Peyer's patch (tissue), 4 donors: ENCODE results near the gene SDS. TPM values are rescaled to one million over a fixed set of nuclear protein-coding genes. Genes with fewer than 3 reads are reported as not detected.

Source experiments
- DNase-seq, 3 donors: peaks; one replicate each; pipeline ENCODE4 v3.0.0-alpha.2; 2017 to 2019
- H3K27ac ChIP-seq, 4 donors: fragments of 200-600 bp; sonication (generic); one replicate each; pipeline ENCODE4 v1.5.1; 2016 to 2019
- H3K27me3 ChIP-seq, 2 donors: fragments of 200-600 bp; sonication (generic); one replicate each; pipeline ENCODE4 v1.5.1; 2019
- H3K36me3 ChIP-seq, 3 donors: fragments of 200-600 bp; sonication (generic); one replicate each; pipeline ENCODE4 v1.5.1; 2016 to 2019
- H3K4me1 ChIP-seq, 4 donors: fragments of 200-600 bp; sonication (generic); one replicate each; pipeline ENCODE4 v1.5.1; 2016 to 2019
- H3K4me3 ChIP-seq, 4 donors: fragments of 200-600 bp; sonication (generic); 1 replicate in 3 of 4; 2 replicates in 1 of 4; pipeline ENCODE4 v1.5.1; 2016 to 2019; ENCODE audit warnings: mild to moderate bottlenecking in 1 of 4
- H3K9me3 ChIP-seq, 4 donors: fragments of 200-600 bp; sonication (generic); one replicate each; pipeline ENCODE4 v1.5.1; 2016 to 2019; ENCODE audit warnings: mild to moderate bottlenecking in 1 of 4
- POLR2A ChIP-seq, 2 donors: fragments of 450-650 bp; IDR thresholded peaks; one replicate each; pipeline ENCODE4 v1.5.1; 2017; ENCODE audit warnings: antibody characterized with exemption in 2 of 2, mild to moderate bottlenecking in 2 of 2, moderate library complexity in 2 of 2
- total RNA-seq, 4 donors: library from RNA; depleted of rRNA; stranded (reverse); fragments of >200 nt; gene quantifications; one replicate each; pipeline ENCODE4 v1.1.0, GENCODE V29; 2016
- TF ChIP-seq, protein P1 (sequence below), 6 experiments: fragments of 450-650 bp in 4 of 6; fragments of 200-600 bp in 2 of 6; sonication (generic) in 1 of 6; IDR thresholded peaks; one replicate each; pipeline ENCODE4 v1.5.1; 2017 to 2019; ENCODE audit warnings: antibody characterized with exemption in 6 of 6, mild to moderate bottlenecking in 3 of 6, moderate library complexity in 1 of 6

SDS gene
- total RNA-seq, 4 donors from 2014 or later = not detected

DNA sequence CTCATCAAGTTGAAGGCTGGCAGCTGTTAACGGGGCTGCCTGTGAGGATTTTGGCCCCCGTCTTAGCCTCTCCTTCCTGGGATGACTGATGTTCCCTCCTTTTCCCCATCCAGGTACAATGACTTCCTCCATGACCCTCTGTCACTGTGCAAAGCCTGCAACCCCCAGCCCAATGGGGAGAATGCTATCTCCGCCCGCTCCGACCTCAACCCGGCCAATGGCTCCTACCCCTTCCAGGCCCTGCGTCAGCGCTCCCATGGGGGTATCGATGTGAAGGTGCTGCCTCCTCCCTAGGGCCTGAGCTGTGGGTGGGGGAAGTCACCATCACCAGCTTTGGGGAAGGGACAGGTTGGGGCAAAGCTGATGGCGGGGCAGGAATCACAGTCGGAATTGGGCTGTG is 16.1 kb downstream of the SDS start:
- no peak for DNase-seq
- Histone ChIP-seq H3K27ac (no peak overlapping the region), H3K27me3 (no peaks in the 10 kb centered on the region), H3K36me3 (peaks cover 0 to 43% (median 0%) of the 10 kb centered on the region in 3 donors), H3K4me3 (no peak overlapping the region), H3K9me3 (no peaks in the 10 kb centered on the region), H3K4me1 (no peaks in the 10 kb centered on the region)
- no peak for TF ChIP-seq POLR2A (IDR thresholded peaks at IDR 0.05)
- TF ChIP-seq, protein P1, sequence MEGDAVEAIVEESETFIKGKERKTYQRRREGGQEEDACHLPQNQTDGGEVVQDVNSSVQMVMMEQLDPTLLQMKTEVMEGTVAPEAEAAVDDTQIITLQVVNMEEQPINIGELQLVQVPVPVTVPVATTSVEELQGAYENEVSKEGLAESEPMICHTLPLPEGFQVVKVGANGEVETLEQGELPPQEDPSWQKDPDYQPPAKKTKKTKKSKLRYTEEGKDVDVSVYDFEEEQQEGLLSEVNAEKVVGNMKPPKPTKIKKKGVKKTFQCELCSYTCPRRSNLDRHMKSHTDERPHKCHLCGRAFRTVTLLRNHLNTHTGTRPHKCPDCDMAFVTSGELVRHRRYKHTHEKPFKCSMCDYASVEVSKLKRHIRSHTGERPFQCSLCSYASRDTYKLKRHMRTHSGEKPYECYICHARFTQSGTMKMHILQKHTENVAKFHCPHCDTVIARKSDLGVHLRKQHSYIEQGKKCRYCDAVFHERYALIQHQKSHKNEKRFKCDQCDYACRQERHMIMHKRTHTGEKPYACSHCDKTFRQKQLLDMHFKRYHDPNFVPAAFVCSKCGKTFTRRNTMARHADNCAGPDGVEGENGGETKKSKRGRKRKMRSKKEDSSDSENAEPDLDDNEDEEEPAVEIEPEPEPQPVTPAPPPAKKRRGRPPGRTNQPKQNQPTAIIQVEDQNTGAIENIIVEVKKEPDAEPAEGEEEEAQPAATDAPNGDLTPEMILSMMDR (IDR thresholded peaks at IDR 0.05) = no peak

DNA sequence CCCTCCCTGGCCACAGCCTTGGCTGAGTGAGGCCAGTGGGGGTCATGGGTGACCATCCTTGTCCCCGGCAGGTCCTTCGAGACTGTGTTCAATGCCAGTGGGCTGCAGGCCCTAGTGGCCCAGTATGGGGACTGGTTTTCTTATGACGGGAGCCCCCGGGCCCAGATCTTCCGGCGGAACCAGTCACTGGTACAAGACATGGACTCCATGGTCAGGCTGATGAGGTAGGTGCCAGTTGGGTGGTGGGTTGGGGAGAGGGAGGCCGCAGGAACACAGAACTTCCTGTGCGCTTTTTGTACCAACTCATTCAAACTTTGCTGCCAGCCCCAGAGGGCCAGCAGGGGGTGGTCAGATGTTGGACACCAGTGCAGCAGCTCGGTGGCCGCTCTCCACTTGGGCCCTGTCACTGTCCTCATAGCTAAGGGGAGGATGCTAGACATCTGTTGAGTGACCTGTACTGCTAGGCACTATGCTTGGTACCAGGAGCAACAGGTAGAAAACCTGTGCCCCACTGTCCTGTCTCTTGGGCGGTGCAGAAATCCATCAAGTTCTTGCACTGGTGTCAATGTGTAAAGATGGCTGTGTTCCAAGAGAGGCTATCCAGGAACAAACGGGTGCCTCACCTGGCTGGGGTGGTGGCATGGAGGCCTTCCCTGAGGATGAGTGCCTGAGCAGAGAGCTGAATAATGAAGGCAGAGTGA is 16.7 kb downstream of the SDS start:
- no peak overlapping the region for H3K4me3 ChIP-seq
- no peaks in the 10 kb centered on the region for H3K4me1 ChIP-seq
- H3K36me3 ChIP-seq = peaks cover 0 to 43% (median 0%) of the 10 kb centered on the region in 3 donors
- TF ChIP-seq, protein P1 (IDR thresholded peaks at IDR 0.05) = no peak
- no peak for TF ChIP-seq POLR2A (IDR thresholded peaks at IDR 0.05)
- no peaks in the 10 kb centered on the region for H3K27me3 ChIP-seq
- H3K27ac ChIP-seq = no peak overlapping the region
- DNase-seq = no peak
- no peaks in the 10 kb centered on the region for H3K9me3 ChIP-seq

DNA sequence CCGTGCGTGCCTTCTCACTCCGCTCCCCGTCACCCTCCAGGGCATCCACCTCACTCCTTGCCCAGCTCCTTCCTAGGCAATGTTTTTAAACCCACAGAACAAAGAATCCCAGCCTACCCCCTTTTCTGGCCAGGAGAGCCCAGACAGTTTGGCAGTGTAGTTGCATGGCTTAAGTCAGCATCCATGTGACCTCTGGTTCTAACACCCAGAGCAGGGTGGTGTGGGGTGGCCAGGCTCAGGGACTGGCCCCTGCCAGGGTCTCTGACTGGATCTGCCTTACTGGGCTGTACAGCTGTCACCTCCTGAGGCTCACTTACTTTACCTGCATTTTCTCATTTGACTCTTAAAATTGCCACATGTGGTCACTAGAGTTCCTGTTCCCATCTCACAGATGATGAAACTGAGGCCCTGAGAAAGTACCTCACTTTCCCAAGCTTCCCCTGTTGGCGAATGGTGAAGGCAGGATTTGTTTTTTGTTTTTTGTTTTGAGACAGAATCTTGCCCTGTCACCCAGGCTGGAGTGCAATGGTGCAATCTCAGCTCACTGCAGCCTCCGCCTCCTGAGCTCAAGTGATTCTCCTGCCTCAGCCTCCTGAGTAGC is 18.3 kb downstream of the SDS start:
- no peak overlapping the region for H3K4me3 ChIP-seq
- H3K27ac ChIP-seq = no peak overlapping the region
- TF ChIP-seq POLR2A (IDR thresholded peaks at IDR 0.05) = no peak
- TF ChIP-seq, protein P1 (IDR thresholded peaks at IDR 0.05) = no peak
- no peaks in the 10 kb centered on the region for H3K4me1 ChIP-seq
- H3K27me3 ChIP-seq = no peaks in the 10 kb centered on the region
- peaks cover 0 to 51% (median 0%) of the 10 kb centered on the region in 3 donors for H3K36me3 ChIP-seq
- H3K9me3 ChIP-seq = no peaks in the 10 kb centered on the region
- no peak for DNase-seq

DNA sequence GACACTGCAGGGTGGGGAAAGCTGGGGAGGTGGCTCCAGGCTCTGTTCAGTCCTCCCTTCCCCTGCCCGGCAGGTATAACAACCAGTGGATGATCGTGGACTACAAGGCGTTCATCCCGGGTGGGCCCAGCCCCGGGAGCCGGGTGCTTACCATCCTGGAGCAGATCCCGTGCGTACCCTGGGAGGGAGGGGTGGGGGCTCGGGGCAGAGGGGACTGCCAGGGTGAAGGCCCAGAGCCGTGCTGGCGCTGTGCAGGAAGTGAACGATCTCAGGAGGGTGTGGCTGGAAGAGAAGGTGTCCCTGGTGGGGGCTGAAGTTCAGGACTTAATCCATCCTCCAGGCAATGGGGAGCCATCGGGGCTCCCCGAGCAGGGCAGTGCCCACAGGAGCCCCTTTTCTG is 18.9 kb downstream of the SDS start:
- Histone ChIP-seq H3K27ac (no peak overlapping the region), H3K36me3 (peaks cover 0 to 55% (median 0%) of the 10 kb centered on the region in 3 donors)

DNA sequence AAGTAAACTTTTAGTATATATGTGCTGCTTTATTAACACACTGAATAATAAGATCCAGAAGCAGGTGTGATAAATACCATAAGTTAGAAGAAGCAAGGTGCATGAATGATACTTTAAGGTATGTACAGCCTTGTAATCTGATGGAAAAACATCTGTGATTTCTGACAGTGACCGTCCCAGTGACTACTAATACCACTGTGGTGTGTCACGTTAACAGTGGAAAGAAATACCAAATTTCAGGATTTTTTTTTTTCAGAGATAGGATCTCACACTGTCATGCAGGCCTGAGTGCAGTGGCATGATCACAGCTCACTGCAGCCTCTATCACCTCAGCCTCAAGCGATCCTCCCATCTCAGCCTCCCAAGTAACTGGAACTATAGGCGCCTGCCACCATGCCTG is 21.5 kb downstream of the SDS start:
- Histone ChIP-seq H3K27ac (no peak overlapping the region), H3K9me3 (no peaks in the 10 kb centered on the region), H3K4me3 (no peak overlapping the region), H3K36me3 (peaks cover 0 to 41% (median 0%) of the 10 kb centered on the region in 3 donors), H3K4me1 (no peaks in the 10 kb centered on the region), H3K27me3 (no peaks in the 10 kb centered on the region)
- TF ChIP-seq, protein P1 (IDR thresholded peaks at IDR 0.05) = no peak
- TF ChIP-seq POLR2A (IDR thresholded peaks at IDR 0.05) = no peak
- no peak for DNase-seq

More for the DNA sequence above, 18.9 kb downstream of the SDS start:
- Histone ChIP-seq H3K9me3 (no peaks in the 10 kb centered on the region), H3K4me3 (no peak overlapping the region), H3K4me1 (no peaks in the 10 kb centered on the region), H3K27me3 (no peaks in the 10 kb centered on the region)
- no peak for DNase-seq
- TF ChIP-seq POLR2A (IDR thresholded peaks at IDR 0.05) = no peak
- TF ChIP-seq, protein P1 (IDR thresholded peaks at IDR 0.05) = no peak
